ENCODE measurements around the gene PIN1. TPM values are rescaled to one million over a fixed set of nuclear protein-coding genes. Genes with fewer than 3 reads are reported as not detected.
A peak's percentile ranks its signal among the peaks of the same experiment; 100 is the strongest.

Gene PIN1
- total and polyA plus RNA-seq, 10 of the 15 experiments (the other 5 are each of a cell fraction or from before 2014, with no cell fraction given): 2.4 to 209 (median 71.5) TPM

DNA sequence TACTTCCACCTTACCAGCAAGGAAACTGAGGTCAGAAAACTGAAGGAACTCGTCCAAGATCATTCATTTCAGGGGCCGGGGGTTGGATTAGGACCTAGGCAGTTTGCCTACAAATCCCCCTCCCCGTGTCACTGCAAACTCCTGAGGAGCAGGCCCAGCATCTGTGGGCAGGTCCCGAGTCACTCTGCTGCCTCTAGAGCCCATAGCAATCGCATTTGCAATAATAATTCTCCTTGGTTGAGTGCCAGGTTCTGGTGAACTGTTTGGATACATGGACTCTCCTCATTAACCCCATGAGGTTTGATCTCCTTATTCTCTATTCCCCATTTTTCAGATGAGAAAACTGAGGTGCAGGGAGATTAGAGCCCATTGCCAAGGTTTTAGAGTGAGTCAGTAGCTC, 903 bp downstream of the PIN1 start:
- Histone ChIP-seq H3K27ac (ENCODE audit: control insufficient read depth, insufficient read depth) (no peak overlapping the region), H3K4me3 (peak overlapping the region; percentile 97), H3K27me3 (replicated peaks in 1 of 2; ENCODE audit: control insufficient read depth in 2 of 2, insufficient read depth in 2 of 2, low read length in 1 of 2) (no peaks in the 10 kb centered on the region), H3K4me1 (ENCODE audit: control insufficient read depth, insufficient read depth, low read length) (peaks cover 7% of the 10 kb centered on the region), H3K4me2 (ENCODE audit: control insufficient read depth, insufficient read depth) (peak overlapping the region; percentile 85), H3K36me3 (ENCODE audit: control insufficient read depth in 2 of 2, insufficient read depth in 2 of 2, low read length in 1 of 2) (peaks cover 0 to 7% of the 10 kb centered on the region in 2 experiments; a peak in 2 of 4 replicates), H3K9me3 (replicated peaks; ENCODE audit: control insufficient read depth, insufficient read depth, low read length) (no peaks in the 10 kb centered on the region), H4K20me1 (ENCODE audit: control insufficient read depth, insufficient read depth) (no peaks in the 10 kb centered on the region), H3K9ac (ENCODE audit: control insufficient read depth, insufficient read depth, low read length) (peak overlapping the region; percentile 70), H3K79me2 (ENCODE audit: control insufficient read depth, insufficient read depth, low read length) (peaks cover 17% of the 10 kb centered on the region), H2AFZ (ENCODE audit: control insufficient read depth, low read depth, low read length) (no peak overlapping the region)
- RAD21 ChIA-PET (ENCODE audit: unreplicated experiment): no interaction called here
- DNase-seq (ENCODE audit: low read depth, low spot score) (no peak), FAIRE-seq (no peak), ATAC-seq (no peak)
- POLR2A ChIA-PET: no interaction called here
- SMC1A ChIA-PET (ENCODE audit: uncharacterized antibody, unreplicated experiment): no interaction called here
- intact Hi-C loops (cut with micrococcal nuclease; ENCODE audit: unreplicated experiment): no loop called here
- CTCF ChIA-PET: no interaction called here
- in situ Hi-C loops (cut with MboI): no loop called here
- BruUV-seq (replicated peaks): no TSS peak
- TF ChIP-seq, protein P1, sequence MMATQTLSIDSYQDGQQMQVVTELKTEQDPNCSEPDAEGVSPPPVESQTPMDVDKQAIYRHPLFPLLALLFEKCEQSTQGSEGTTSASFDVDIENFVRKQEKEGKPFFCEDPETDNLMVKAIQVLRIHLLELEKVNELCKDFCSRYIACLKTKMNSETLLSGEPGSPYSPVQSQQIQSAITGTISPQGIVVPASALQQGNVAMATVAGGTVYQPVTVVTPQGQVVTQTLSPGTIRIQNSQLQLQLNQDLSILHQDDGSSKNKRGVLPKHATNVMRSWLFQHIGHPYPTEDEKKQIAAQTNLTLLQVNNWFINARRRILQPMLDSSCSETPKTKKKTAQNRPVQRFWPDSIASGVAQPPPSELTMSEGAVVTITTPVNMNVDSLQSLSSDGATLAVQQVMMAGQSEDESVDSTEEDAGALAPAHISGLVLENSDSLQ (IDR thresholded peaks at IDR 0.05): no peak
- TF ChIP-seq ZNF274 (IDR thresholded peaks at IDR 0.05; ENCODE audit: insufficient read depth, insufficient read length): no peak
- TF ChIP-seq CUX1 (IDR thresholded peaks at IDR 0.05; ENCODE audit: insufficient replicate concordance, low read depth, low read length): no peak
- no peak for TF ChIP-seq HCFC1 (IDR thresholded peaks at IDR 0.05; ENCODE audit: low read length)
- no peak for TF ChIP-seq EGR1 (IDR thresholded peaks at IDR 0.05; ENCODE audit: borderline replicate concordance in 1 of 2, low read depth in 2 of 2, low read length in 2 of 2)
- TF ChIP-seq, protein P2, sequence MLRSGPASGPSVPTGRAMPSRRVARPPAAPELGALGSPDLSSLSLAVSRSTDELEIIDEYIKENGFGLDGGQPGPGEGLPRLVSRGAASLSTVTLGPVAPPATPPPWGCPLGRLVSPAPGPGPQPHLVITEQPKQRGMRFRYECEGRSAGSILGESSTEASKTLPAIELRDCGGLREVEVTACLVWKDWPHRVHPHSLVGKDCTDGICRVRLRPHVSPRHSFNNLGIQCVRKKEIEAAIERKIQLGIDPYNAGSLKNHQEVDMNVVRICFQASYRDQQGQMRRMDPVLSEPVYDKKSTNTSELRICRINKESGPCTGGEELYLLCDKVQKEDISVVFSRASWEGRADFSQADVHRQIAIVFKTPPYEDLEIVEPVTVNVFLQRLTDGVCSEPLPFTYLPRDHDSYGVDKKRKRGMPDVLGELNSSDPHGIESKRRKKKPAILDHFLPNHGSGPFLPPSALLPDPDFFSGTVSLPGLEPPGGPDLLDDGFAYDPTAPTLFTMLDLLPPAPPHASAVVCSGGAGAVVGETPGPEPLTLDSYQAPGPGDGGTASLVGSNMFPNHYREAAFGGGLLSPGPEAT (IDR thresholded peaks at IDR 0.05; ENCODE audit: low read depth): no peak
- no peak for TF ChIP-seq STAT1 (conservative IDR thresholded peaks at IDR 0.05)
- no peak for TF ChIP-seq ASH2L (IDR thresholded peaks at IDR 0.05; ENCODE audit: borderline replicate concordance, low read depth)
- no peak for TF ChIP-seq JUND (IDR thresholded peaks at IDR 0.05; ENCODE audit: low read depth, low read length)
- TF ChIP-seq TAF1 (IDR thresholded peaks at IDR 0.05; ENCODE audit: borderline replicate concordance, low read depth, low read length): no peak
- TF ChIP-seq ESRRA (IDR thresholded peaks at IDR 0.05; ENCODE audit: low read length): no peak
- TF ChIP-seq KLF5 (IDR thresholded peaks at IDR 0.05; ENCODE audit: partially characterized antibody): no peak
- WGBS (ENCODE audit: insufficient coverage, insufficient replicate concordance, low lambda C conversion rate, missing lambda C conversion rate): 2% methylated on average over 5 of the region's 5 CpGs
